ENCODE measurements around the gene KRT222.

GRCh38 chr17:40687106-40687505 lies 22.1 kb upstream of the KRT222 start:
- TF ChIP-seq CTCF (IDR thresholded peaks at IDR 0.05) = no peak
- TF ChIP-seq POLR2A (IDR thresholded peaks at IDR 0.05) = no peak

Measured in right lobe of liver (tissue), 4 donors.